ENCODE results near the gene LRRC73.
"Not testable (repeated sequence)": the region's sequence is repeated elsewhere in the genome, so short reads cannot be mapped to it uniquely, and the experiment has no call there.

Gene LRRC73

GRCh38 chr6:43499028-43499815 is 10.9 kb downstream of the LRRC73 start:
- Histone ChIP-seq H3K27ac (ENCODE audit: low read depth, low read length) (no peak overlapping the region), H3K36me3 (ENCODE audit: insufficient read depth, low read length) (peaks cover 8% of the 10 kb centered on the region), H2AFZ (ENCODE audit: low read length, unreplicated experiment) (no peak overlapping the region), H3K4me3 (ENCODE audit: low read depth, low read length) (no peak overlapping the region), H3K27me3 (ENCODE audit: insufficient read depth, low read length) (no peaks in the 10 kb centered on the region), H3K4me1 (ENCODE audit: control insufficient read depth, insufficient read depth, low read length, unreplicated experiment) (peaks cover 32% of the 10 kb centered on the region), H3K79me2 (ENCODE audit: control insufficient read depth, insufficient read depth, low read length, unreplicated experiment) (peaks cover 6% of the 10 kb centered on the region)

- not testable (repeated sequence) for H3K27ac ChIP-seq (ENCODE audit: low read depth, low read length); H3K36me3 ChIP-seq (ENCODE audit: insufficient read depth, low read length); H3K4me3 ChIP-seq (ENCODE audit: low read depth, low read length); H3K27me3 ChIP-seq (ENCODE audit: insufficient read depth, low read length); H2AFZ ChIP-seq (ENCODE audit: low read length, unreplicated experiment)
- H3K79me2 ChIP-seq (ENCODE audit: control insufficient read depth, insufficient read depth, low read length, unreplicated experiment) = peaks cover 13% of the 10 kb centered on the region
- H3K4me1 ChIP-seq (ENCODE audit: control insufficient read depth, insufficient read depth, low read length, unreplicated experiment) = peaks cover 41% of the 10 kb centered on the region
Observed at GRCh38 chr6:43498291-43498690, 11.9 kb downstream of the LRRC73 start.

GRCh38 chr6:43497689-43498088 is 12.5 kb downstream of the LRRC73 start:
- peaks cover 47% of the 10 kb centered on the region for H3K4me1 ChIP-seq (ENCODE audit: control insufficient read depth, insufficient read depth, low read length, unreplicated experiment)
- no peak overlapping the region for H3K27ac ChIP-seq (ENCODE audit: low read depth, low read length)
- no peak overlapping the region for H3K4me3 ChIP-seq (ENCODE audit: low read depth, low read length)
- H3K27me3 ChIP-seq (ENCODE audit: insufficient read depth, low read length) = no peaks in the 10 kb centered on the region
- H2AFZ ChIP-seq (ENCODE audit: low read length, unreplicated experiment) = no peak overlapping the region
- H3K79me2 ChIP-seq (ENCODE audit: control insufficient read depth, insufficient read depth, low read length, unreplicated experiment) = peaks cover 19% of the 10 kb centered on the region
- H3K36me3 ChIP-seq (ENCODE audit: insufficient read depth, low read length) = peaks cover 8% of the 10 kb centered on the region

GRCh38 chr6:43497129-43497396 is 13.1 kb downstream of the LRRC73 start:
- Histone ChIP-seq H3K4me1 (ENCODE audit: control insufficient read depth, insufficient read depth, low read length, unreplicated experiment) (peaks cover 53% of the 10 kb centered on the region), H3K36me3 (ENCODE audit: insufficient read depth, low read length) (peaks cover 8% of the 10 kb centered on the region), H2AFZ (ENCODE audit: low read length, unreplicated experiment) (no peak overlapping the region), H3K27me3 (ENCODE audit: insufficient read depth, low read length) (no peaks in the 10 kb centered on the region), H3K4me3 (ENCODE audit: low read depth, low read length) (no peak overlapping the region), H3K79me2 (ENCODE audit: control insufficient read depth, insufficient read depth, low read length, unreplicated experiment) (peaks cover 22% of the 10 kb centered on the region), H3K27ac (ENCODE audit: low read depth, low read length) (no peak overlapping the region)

- peaks cover 59% of the 10 kb centered on the region for H3K4me1 ChIP-seq (ENCODE audit: control insufficient read depth, insufficient read depth, low read length, unreplicated experiment)
- H3K27ac ChIP-seq (ENCODE audit: low read depth, low read length) = peak overlapping the region; percentile 19
Observed at GRCh38 chr6:43496370-43497128, 13.6 kb downstream of the LRRC73 start.

GRCh38 chr6:43495409-43495941 is 14.7 kb downstream of the LRRC73 start:
- H3K4me1 ChIP-seq (ENCODE audit: control insufficient read depth, insufficient read depth, low read length, unreplicated experiment) = peaks cover 62% of the 10 kb centered on the region
- H3K27ac ChIP-seq (ENCODE audit: low read depth, low read length) = peak overlapping the region; percentile 19; the same call in 1 of the 2 replicates
- no peaks in the 10 kb centered on the region for H3K27me3 ChIP-seq (ENCODE audit: insufficient read depth, low read length)
- peaks cover 22% of the 10 kb centered on the region for H3K79me2 ChIP-seq (ENCODE audit: control insufficient read depth, insufficient read depth, low read length, unreplicated experiment)
- H2AFZ ChIP-seq (ENCODE audit: low read length, unreplicated experiment) = no peak overlapping the region
- peaks cover 8% of the 10 kb centered on the region for H3K36me3 ChIP-seq (ENCODE audit: insufficient read depth, low read length)
- no peak overlapping the region for H3K4me3 ChIP-seq (ENCODE audit: low read depth, low read length)

More at GRCh38 chr6:43496370-43497128, 13.6 kb downstream of the LRRC73 start:
- Histone ChIP-seq H2AFZ (ENCODE audit: low read length, unreplicated experiment) (no peak overlapping the region), H3K27me3 (ENCODE audit: insufficient read depth, low read length) (no peaks in the 10 kb centered on the region), H3K36me3 (ENCODE audit: insufficient read depth, low read length) (peaks cover 8% of the 10 kb centered on the region), H3K79me2 (ENCODE audit: control insufficient read depth, insufficient read depth, low read length, unreplicated experiment) (peaks cover 22% of the 10 kb centered on the region), H3K4me3 (ENCODE audit: low read depth, low read length) (peak overlapping the region; percentile 19; the same call in 1 of the 2 replicates)

- H3K27me3 ChIP-seq (ENCODE audit: insufficient read depth, low read length) = no peaks in the 10 kb centered on the region
- peaks cover 67% of the 10 kb centered on the region for H3K4me1 ChIP-seq (ENCODE audit: control insufficient read depth, insufficient read depth, low read length, unreplicated experiment)
- H3K79me2 ChIP-seq (ENCODE audit: control insufficient read depth, insufficient read depth, low read length, unreplicated experiment) = peaks cover 28% of the 10 kb centered on the region
- peaks cover 8% of the 10 kb centered on the region for H3K36me3 ChIP-seq (ENCODE audit: insufficient read depth, low read length)
- H2AFZ ChIP-seq (ENCODE audit: low read length, unreplicated experiment) = no peak overlapping the region
- no peak overlapping the region for H3K27ac ChIP-seq (ENCODE audit: low read depth, low read length)
- H3K4me3 ChIP-seq (ENCODE audit: low read depth, low read length) = no peak overlapping the region
Observed at GRCh38 chr6:43494766-43495165, 15.4 kb downstream of the LRRC73 start.

- Histone ChIP-seq H3K36me3 (ENCODE audit: insufficient read depth, low read length) (peaks cover 8% of the 10 kb centered on the region), H3K79me2 (ENCODE audit: control insufficient read depth, insufficient read depth, low read length, unreplicated experiment) (peaks cover 29% of the 10 kb centered on the region), H3K27me3 (ENCODE audit: insufficient read depth, low read length) (no peaks in the 10 kb centered on the region), H2AFZ (ENCODE audit: low read length, unreplicated experiment) (no peak overlapping the region), H3K27ac (ENCODE audit: low read depth, low read length) (no peak overlapping the region), H3K4me3 (ENCODE audit: low read depth, low read length) (no peak overlapping the region), H3K4me1 (ENCODE audit: control insufficient read depth, insufficient read depth, low read length, unreplicated experiment) (peaks cover 70% of the 10 kb centered on the region)
Observed at GRCh38 chr6:43494321-43494720, 15.8 kb downstream of the LRRC73 start.

- no peak overlapping the region for H2AFZ ChIP-seq (ENCODE audit: low read length, unreplicated experiment)
- no peaks in the 10 kb centered on the region for H3K27me3 ChIP-seq (ENCODE audit: insufficient read depth, low read length)
- peaks cover 29% of the 10 kb centered on the region for H3K79me2 ChIP-seq (ENCODE audit: control insufficient read depth, insufficient read depth, low read length, unreplicated experiment)
- H3K36me3 ChIP-seq (ENCODE audit: insufficient read depth, low read length) = peaks cover 8% of the 10 kb centered on the region
- H3K4me3 ChIP-seq (ENCODE audit: low read depth, low read length) = no peak overlapping the region
- no peak overlapping the region for H3K27ac ChIP-seq (ENCODE audit: low read depth, low read length)
- H3K4me1 ChIP-seq (ENCODE audit: control insufficient read depth, insufficient read depth, low read length, unreplicated experiment) = peaks cover 75% of the 10 kb centered on the region
Observed at GRCh38 chr6:43493833-43494232, 16.3 kb downstream of the LRRC73 start.

GRCh38 chr6:43493230-43493629 is 16.9 kb downstream of the LRRC73 start:
- peaks cover 81% of the 10 kb centered on the region for H3K4me1 ChIP-seq (ENCODE audit: control insufficient read depth, insufficient read depth, low read length, unreplicated experiment)
- no peaks in the 10 kb centered on the region for H3K27me3 ChIP-seq (ENCODE audit: insufficient read depth, low read length)
- no peak overlapping the region for H2AFZ ChIP-seq (ENCODE audit: low read length, unreplicated experiment)
- H3K36me3 ChIP-seq (ENCODE audit: insufficient read depth, low read length) = peaks cover 3% of the 10 kb centered on the region
- no peak overlapping the region for H3K4me3 ChIP-seq (ENCODE audit: low read depth, low read length)
- H3K27ac ChIP-seq (ENCODE audit: low read depth, low read length) = no peak overlapping the region
- H3K79me2 ChIP-seq (ENCODE audit: control insufficient read depth, insufficient read depth, low read length, unreplicated experiment) = peaks cover 30% of the 10 kb centered on the region
